Brain pericyte (primary cell): ENCODE results near the gene LRRC23.

Experiments
- DNase-seq: peaks from one replicate; pipeline ENCODE4 v3.0.0-alpha.2; 2012; ENCODE audit warnings: low read depth, low spot score

The LRRC23 gene

DNA sequence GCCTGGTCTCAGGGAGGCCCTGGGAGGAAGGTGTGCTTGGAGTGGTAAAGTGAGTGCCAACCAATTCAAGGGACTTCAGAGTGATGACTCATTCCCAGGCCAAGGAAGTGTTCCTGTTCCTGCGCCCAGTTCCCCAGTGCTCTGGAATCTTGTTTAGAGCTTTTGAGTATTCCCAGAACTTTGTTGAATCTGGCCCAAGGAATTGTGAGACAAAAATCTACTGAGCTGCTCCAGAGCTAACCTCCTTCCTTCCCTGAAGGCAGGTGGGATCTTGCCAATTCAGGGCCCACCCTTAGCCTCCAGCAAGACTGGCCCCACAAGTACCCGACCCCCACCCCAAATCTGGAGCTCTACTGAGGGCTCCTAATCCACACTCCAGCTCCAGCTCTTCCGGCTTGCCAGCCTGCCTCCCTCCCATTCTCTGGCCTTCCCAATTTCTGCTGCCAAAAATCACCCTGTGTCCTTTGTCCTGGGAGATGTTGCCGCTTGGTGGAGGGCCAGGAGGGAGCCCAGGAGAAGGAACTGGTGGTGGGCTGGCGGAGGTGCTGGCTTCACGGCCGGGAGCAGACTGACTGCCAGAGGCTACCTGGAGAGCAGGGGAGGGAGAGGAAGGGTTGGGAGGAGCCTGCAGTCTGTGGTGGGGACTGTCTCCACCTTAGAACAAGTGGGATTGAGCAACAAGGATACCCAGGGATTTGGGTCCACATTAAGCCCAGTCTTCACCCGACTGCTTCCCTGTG is 21.1 kb downstream of the LRRC23 start:
- DNase-seq, result peak; percentile 48

DNA sequence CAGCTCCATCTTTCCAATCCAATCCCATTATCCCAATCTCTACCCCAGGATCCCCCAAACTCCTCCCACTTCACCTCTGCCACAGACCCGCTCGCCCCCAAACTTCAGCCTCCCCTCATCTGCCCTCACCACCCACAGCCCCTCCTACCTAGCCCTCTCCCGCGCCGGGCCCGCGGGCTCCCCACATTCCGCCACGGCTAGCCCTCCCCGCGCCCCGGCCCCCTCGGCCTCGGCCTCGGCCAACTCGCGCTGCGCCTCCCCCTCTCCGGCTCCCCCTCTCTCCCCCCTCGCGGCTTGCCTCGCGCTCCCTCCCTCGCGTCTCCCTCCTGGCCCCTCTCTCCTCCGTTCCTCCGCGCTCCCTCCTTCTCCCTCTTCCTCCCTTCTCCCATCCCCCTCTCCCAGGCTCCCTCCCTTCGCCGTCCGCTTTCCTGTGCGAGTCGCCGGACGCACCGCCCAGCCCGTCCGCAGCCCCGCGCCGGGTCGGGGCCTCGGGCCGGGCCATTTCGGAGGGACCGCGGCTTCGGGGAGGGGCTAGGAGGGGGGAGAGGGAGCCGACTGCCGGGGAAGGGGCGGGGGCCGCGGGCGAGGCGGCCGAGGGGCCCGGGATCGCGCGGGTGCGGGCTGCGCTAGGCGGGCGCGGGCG is 22.9 kb downstream of the LRRC23 start, which contains the start of gene ATN1:
Gene ATN1 (plus strand): TSS at position 581 of the 643 bp plus-strand sequence. CDS start 6,043 bp downstream, outside the sequence.
- DNase-seq, result no peak

DNA sequence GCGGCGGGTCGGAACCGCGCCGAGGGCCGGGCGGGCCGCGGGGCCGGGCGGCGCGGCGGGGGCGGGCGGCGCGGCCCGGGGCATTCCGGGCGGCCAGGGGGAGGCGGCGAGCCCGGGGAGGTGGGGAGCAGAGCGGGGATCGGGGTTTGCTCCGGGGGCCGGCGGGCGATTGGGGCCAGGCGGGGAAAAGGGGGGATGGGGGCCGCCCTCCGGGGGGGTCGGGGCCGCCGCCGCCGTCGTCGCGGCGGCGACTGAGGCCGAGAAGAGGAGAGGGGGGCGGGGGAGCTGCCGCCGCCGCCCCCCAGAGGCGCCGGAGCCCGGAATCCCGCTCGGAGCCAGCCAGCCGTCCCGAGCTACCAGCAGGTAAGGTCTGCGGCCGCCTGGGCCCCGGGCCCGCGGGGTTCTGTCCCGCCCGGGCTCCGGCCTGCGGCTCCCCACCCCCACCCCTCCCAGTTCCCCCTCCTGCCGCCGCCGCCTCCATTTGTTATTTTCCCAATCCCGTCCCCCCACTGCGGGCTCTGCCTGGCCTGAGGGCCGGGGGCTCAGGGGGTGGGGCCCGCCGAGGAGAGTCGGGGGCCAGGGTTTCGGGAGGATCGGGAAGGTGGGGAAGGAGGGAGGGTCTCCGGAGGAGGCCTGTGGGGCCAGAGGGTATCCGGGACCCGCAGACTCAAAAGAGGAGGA is 23.5 kb downstream of the LRRC23 start:
- no peak for DNase-seq

DNA sequence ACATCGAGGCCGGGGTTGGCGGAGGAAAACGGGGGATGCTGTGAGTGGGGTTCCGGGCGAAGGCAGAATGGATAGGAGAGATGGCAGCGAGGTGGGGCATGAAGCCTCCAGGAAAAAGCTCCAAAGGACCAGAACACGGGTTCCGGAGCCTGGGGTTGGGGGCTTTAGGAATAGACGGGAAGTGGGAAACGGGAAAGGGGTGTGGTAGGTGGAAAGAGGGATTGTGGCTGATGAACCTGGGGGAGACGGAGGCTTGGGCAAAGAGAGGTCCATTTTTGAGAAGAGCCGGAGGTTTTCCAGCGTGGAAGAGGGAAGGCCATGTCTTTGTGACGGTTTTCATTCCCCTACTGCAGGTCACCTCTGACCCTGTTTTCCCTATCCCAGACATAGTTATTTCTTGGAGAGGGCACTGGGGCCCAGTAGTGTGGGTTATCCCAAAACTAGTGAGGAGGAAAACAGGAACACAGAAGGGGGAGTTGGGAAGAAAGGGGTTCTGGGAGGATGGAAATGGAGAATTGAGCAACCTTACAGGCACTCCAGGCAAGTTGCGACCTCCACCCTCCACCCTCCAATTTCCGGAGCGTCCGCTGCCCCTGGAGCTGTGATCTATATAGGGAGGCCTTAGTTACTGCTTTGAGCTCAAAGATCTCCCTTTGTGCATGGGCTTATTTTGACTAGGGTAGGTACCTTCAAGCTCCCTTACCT is 24.2 kb downstream of the LRRC23 start:
- no peak for DNase-seq

DNA sequence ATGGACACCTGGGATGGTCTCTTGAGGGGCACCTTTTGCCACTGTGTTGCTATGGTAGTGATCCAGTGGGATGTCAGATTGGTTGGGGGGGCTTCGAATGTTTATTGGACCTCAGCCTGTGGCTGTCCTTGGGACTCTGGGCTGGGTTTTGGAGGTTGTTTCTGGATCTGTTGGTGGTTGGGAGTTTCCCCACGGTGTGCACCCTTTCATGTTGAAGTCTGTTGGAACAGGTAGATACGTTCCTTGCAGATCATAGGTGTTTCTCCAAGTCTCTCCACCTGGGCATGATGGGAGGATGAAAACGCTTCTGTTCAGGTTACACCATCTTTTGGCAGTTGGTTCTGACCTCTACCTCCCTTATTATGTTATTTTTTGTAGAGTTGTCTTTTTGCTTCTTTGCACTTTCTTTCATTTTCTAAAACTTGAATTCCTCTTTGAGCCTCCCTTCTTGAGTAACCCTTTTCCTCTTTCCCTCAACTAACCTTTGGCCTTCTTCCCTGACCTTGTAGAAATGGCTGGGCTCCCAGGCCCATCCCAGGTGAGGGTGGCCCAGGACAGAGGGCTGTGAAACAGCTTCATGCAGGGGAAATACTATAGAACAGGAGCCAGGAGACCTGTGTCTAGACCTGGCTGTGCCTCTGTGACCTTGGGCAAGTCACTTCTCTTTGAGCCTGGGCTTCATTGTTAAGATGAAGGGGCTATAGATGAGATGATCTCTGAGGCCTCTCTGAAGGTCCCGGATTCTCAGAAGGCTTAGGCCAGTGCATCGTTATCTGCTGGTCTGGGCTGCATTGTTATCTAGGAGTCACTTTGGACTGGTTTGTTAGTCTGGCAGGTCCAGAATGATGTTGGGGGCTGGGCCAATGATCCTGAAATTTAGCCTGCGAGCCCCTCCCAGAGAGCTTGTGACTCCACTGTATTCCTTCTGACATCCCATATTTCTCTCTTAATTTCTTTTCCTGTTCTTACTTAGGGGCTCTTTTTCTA is 25.1 kb downstream of the LRRC23 start:
- no peak for DNase-seq

DNA sequence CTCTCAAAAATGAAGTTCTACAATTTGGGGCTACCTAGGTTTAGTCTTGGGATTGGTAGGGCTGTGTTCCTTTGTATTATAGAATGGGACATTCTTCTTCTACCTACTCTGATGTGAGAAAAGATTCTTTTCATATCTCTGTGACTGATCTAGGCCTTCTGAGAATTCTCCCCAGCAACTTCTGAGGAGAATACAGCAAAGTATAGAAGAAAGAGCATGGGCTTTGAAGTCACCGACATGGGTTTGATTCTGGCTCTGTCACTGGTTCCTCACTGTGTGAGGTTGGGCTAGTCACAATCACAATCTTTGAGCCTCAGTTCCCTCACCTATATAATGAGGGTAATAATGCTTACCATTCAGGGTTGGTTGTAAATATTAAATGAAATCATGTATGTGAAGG is 28.1 kb downstream of the LRRC23 start:
- DNase-seq, result no peak

DNA sequence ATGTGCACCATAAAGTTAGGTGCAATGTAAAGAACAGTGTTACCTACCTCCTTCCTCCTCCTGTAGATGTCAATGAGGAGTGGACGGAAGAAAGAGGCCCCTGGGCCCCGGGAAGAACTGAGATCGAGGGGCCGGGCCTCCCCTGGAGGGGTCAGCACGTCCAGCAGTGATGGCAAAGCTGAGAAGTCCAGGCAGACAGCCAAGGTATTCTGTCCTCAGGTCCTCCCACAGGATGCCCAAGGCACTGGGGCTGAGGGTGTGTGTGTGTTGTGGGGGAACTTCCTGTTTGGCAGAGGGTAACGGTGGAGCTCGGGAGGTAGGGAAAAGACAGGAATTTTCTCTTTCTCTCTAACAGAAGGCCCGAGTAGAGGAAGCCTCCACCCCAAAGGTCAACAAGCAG is 29.5 kb downstream of the LRRC23 start:
- no peak for DNase-seq

DNA sequence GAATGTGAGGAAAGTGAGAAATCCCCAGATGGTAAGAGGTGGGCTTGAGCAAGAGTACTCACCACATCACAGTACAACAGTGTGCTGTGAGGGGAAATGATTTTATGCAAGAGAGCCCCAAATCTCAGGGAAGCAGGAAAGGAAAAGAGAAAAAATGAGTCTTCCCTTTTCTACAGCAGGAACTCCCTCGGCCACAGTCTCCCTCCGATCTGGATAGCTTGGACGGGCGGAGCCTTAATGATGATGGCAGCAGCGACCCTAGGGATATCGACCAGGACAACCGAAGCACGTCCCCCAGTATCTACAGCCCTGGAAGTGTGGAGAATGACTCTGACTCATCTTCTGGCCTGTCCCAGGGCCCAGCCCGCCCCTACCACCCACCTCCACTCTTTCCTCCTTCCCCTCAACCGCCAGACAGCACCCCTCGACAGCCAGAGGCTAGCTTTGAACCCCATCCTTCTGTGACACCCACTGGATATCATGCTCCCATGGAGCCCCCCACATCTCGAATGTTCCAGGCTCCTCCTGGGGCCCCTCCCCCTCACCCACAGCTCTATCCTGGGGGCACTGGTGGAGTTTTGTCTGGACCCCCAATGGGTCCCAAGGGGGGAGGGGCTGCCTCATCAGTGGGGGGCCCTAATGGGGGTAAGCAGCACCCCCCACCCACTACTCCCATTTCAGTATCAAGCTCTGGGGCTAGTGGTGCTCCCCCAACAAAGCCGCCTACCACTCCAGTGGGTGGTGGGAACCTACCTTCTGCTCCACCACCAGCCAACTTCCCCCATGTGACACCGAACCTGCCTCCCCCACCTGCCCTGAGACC is 31.0 kb downstream of the LRRC23 start:
- no peak for DNase-seq

DNA sequence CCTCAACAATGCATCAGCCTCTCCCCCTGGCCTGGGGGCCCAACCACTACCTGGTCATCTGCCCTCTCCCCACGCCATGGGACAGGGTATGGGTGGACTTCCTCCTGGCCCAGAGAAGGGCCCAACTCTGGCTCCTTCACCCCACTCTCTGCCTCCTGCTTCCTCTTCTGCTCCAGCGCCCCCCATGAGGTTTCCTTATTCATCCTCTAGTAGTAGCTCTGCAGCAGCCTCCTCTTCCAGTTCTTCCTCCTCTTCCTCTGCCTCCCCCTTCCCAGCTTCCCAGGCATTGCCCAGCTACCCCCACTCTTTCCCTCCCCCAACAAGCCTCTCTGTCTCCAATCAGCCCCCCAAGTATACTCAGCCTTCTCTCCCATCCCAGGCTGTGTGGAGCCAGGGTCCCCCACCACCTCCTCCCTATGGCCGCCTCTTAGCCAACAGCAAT is 31.6 kb downstream of the LRRC23 start:
- no peak for DNase-seq

DNA sequence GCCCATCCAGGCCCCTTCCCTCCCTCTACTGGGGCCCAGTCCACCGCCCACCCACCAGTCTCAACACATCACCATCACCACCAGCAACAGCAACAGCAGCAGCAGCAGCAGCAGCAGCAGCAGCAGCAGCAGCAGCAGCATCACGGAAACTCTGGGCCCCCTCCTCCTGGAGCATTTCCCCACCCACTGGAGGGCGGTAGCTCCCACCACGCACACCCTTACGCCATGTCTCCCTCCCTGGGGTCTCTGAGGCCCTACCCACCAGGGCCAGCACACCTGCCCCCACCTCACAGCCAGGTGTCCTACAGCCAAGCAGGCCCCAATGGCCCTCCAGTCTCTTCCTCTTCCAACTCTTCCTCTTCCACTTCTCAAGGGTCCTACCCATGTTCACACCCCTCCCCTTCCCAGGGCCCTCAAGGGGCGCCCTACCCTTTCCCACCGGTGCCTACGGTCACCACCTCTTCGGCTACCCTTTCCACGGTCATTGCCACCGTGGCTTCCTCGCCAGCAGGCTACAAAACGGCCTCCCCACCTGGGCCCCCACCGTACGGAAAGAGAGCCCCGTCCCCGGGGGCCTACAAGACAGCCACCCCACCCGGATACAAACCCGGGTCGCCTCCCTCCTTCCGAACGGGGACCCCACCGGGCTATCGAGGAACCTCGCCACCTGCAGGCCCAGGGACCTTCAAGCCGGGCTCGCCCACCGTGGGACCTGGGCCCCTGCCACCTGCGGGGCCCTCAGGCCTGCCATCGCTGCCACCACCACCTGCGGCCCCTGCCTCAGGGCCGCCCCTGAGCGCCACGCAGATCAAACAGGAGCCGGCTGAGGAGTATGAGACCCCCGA is 32.2 kb downstream of the LRRC23 start:
- no peak for DNase-seq

DNA sequence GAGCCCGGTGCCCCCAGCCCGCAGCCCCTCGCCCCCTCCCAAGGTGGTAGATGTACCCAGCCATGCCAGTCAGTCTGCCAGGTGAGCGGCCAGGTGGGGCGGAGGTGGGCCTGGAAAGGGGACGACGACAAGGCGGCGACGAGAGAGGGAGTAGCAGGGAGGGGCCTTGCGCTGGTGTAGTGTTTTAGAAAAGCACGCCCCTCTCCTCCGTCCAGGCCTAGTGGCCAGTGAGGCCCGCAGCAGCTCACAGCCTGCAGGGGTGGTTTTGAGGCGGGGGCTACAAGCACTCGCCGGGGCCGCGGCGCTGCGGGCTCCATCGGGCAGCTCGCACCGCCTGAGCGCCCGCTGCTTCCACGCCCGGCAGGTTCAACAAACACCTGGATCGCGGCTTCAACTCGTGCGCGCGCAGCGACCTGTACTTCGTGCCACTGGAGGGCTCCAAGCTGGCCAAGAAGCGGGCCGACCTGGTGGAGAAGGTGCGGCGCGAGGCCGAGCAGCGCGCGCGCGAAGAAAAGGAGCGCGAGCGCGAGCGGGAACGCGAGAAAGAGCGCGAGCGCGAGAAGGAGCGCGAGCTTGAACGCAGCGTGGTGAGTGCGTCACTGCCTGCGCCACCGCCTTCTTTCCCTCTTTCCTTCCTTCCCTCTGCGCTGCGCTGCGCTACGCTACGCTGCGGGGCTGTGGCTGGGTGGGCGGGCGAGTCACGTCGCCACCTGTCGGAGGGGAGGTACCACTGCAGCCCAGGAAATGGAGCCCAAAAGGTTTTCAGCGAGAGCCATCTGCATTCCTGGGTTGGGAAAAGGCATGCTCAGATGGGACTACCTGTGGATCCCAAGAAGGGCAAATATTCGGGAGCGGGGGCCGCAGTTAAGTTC is 33.1 kb downstream of the LRRC23 start:
- peak; percentile 93 for DNase-seq

DNA sequence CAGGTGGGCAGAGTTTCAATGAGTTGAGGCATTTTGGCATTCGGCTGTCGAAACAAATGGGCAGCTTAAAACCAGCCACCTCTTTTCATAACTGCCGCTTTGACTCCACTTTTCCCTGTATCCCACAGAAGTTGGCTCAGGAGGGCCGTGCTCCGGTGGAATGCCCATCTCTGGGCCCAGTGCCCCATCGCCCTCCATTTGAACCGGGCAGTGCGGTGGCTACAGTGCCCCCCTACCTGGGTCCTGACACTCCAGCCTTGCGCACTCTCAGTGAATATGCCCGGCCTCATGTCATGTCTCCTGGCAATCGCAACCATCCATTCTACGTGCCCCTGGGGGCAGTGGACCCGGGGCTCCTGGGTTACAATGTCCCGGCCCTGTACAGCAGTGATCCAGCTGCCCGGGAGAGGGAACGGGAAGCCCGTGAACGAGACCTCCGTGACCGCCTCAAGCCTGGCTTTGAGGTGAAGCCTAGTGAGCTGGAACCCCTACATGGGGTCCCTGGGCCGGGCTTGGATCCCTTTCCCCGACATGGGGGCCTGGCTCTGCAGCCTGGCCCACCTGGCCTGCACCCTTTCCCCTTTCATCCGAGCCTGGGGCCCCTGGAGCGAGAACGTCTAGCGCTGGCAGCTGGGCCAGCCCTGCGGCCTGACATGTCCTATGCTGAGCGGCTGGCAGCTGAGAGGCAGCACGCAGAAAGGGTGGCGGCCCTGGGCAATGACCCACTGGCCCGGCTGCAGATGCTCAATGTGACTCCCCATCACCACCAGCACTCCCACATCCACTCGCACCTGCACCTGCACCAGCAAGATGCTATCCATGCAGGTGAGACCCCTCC is 34.0 kb downstream of the LRRC23 start:
- no peak for DNase-seq

DNA sequence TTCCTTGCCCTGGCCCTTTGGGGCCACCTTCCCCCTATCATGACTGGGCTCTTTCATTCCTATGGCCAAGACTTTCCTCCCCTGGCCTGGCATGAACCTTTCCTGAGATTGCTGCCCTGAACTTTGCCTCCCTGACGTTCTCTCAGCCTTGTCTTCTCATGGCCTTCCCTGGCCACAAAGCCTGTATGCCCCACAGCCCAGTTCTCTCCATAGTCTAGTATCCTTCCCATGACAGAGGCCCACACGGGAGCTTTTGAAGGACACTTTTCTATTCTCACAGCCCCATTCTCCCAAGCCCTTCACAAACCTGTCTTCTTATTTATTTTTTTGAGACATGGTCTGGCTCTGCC is 34.5 kb downstream of the LRRC23 start:
- DNase-seq, result no peak

DNA sequence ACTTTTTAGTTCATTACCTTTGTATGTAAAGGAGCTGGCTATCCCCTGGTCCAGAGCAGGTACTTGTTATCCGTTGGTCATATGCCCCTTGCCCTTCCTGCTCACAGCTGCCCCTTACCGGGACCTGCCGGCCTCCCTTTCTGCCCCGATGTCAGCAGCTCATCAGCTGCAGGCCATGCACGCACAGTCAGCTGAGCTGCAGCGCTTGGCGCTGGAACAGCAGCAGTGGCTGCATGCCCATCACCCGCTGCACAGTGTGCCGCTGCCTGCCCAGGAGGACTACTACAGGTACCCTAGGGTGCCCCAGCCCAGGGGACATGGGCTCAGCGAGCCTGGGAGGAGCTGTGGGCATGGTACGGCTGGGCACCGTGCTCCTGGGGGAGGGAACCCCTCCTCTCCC is 36.6 kb downstream of the LRRC23 start:
- no peak for DNase-seq

DNA sequence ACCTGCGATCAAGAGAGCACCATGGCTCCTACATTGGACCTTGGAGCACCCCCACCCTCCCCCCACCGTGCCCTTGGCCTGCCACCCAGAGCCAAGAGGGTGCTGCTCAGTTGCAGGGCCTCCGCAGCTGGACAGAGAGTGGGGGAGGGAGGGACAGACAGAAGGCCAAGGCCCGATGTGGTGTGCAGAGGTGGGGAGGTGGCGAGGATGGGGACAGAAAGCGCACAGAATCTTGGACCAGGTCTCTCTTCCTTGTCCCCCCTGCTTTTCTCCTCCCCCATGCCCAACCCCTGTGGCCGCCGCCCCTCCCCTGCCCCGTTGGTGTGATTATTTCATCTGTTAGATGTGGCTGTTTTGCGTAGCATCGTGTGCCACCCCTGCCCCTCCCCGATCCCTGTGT is 37.2 kb downstream of the LRRC23 start:
- no peak for DNase-seq

DNA sequence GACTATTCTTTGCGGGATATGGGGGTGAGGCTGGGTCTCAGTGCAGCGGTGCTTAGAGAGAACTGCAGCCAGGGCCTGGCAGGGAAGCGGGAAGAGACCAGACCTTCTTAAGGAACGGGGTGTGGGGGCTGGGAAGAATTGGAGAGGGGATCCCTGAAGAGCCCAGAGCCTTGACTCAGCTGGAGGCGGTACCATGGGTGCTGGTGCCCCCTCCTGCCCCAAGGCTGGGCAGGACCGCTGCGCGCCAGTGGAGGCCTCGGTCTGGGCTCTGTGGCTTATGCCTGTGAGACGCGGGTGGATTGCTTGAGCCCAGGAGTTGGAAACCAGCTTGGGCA is 37.7 kb downstream of the LRRC23 start:
- DNase-seq, result no peak

DNA sequence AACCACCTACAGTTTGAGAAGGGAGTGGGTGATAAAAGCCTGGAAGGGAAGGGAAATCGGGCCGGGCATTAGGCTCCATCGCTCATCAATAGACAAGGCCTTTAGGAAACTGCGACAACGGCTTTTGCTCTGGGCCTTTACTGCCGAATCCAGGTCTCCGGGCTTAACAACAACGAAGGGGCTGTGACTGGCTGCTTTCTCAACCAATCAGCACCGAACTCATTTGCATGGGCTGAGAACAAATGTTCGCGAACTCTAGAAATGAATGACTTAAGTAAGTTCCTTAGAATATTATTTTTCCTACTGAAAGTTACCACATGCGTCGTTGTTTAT is 38.7 kb downstream of the LRRC23 start:
- peak; percentile 87 for DNase-seq
